NT2/D1 (cell line): ENCODE measurements around the gene VMP1.

ENCODE experiments used
- DNase-seq: peaks from one replicate; pipeline ENCODE4 v3.0.0-alpha.2; 2011; ENCODE audit warnings: low read depth, low spot score
- H3K27me3 ChIP-seq: 2 replicates; pipeline ENCODE4 v1.6.0; 2011; ENCODE audit warnings: mild to moderate bottlenecking; ENCODE audit not compliant: insufficient read length, insufficient read depth
- H3K36me3 ChIP-seq: 2 replicates; pipeline ENCODE4 v1.6.1; 2011; ENCODE audit warnings: mild to moderate bottlenecking, low read length, mixed read lengths; ENCODE audit not compliant: insufficient read depth, insufficient read length
- H3K4me1 ChIP-seq: 2 replicates; pipeline ENCODE4 v1.5.1; 2011; ENCODE audit not compliant: insufficient read depth, insufficient read length
- H3K4me3 ChIP-seq: 2 replicates; pipeline ENCODE4 v1.5.1; 2011; ENCODE audit warnings: low read depth; ENCODE audit not compliant: insufficient read length
- H3K9ac ChIP-seq: 2 replicates; pipeline ENCODE4 v1.6.0; 2011; ENCODE audit warnings: low read depth; ENCODE audit not compliant: insufficient read length
- H3K9me3 ChIP-seq: 2 replicates; pipeline ENCODE4 v1.5.1; 2011; ENCODE audit warnings: mild to moderate bottlenecking, low read length; ENCODE audit not compliant: insufficient read depth
- SUZ12 ChIP-seq: IDR thresholded peaks from 2 replicates; pipeline ENCODE4 v1.6.1; 2011; ENCODE audit not compliant: insufficient read length, insufficient read depth; ENCODE audit errors: extremely low read depth
- YY1 ChIP-seq: IDR thresholded peaks from 2 replicates; pipeline ENCODE4 v1.6.1; 2011; ENCODE audit not compliant: insufficient read length, insufficient read depth
- ZNF274 ChIP-seq: IDR thresholded peaks from 2 replicates; pipeline ENCODE4 v1.6.1; 2011; ENCODE audit warnings: mild to moderate bottlenecking, low read depth, low read length

VMP1 gene

DNA sequence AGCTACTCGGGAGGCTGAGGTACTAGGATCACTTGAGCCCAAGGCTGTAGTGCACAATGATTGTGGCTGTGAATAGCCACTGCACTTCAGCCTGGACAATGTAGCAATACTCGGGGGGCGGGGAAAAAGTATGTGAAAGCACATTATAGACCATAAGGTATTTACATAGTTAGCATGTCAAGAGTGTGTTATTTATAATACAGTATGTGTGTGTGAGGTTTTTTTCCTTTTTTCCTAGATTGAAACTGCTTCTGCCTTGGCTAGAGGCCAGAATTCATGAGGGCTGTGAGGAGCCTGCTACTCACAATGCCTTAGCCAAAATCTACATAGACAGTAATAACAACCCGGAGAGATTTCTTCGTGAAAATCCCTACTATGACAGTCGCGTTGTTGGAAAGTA, 30.7 kb upstream of the VMP1 start:
- H3K9me3 ChIP-seq: no peaks in the 10 kb centered on the region
- DNase-seq: no peak
- H3K27me3 ChIP-seq: no peaks in the 10 kb centered on the region
- no peak overlapping the region for H3K4me3 ChIP-seq
- no peak for TF ChIP-seq YY1
- no peak for TF ChIP-seq ZNF274
- TF ChIP-seq SUZ12: no peak
- no peaks in the 10 kb centered on the region for H3K4me1 ChIP-seq
- H3K9ac ChIP-seq: no peak overlapping the region
- H3K36me3 ChIP-seq: peaks cover 96% of the 10 kb centered on the region

DNA sequence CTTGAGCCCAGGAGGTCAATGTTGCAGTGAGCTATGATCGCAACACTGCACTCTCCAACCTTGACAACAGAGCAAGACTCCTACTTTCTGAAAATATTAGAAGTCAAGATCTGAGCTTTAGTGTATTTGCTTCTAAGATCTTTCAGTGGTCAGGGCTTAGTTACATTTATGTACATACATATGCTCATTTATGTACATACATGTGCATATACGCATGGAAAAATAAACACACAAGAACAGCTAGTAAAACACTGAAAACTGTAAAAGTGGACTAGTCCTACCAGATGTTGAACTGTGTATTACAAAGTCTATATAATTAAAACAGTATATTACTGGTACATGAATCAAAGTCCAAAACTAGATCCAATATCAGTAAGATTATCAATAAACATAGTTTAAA, 28.5 kb upstream of the VMP1 start:
- no peak for DNase-seq
- Histone ChIP-seq H3K9me3 (no peaks in the 10 kb centered on the region), H3K27me3 (no peaks in the 10 kb centered on the region), H3K9ac (no peak overlapping the region), H3K36me3 (peaks cover 96% of the 10 kb centered on the region), H3K4me1 (no peaks in the 10 kb centered on the region), H3K4me3 (no peak overlapping the region)
- no peak for TF ChIP-seq YY1
- no peak for TF ChIP-seq SUZ12
- TF ChIP-seq ZNF274: no peak

GRCh38 chr17:59680314-59680713, 27.1 kb upstream of the VMP1 start:
- no peak for DNase-seq
- Histone ChIP-seq H3K4me1 (no peaks in the 10 kb centered on the region), H3K9me3 (no peaks in the 10 kb centered on the region), H3K27me3 (no peaks in the 10 kb centered on the region), H3K36me3 (peaks cover 96% of the 10 kb centered on the region), H3K4me3 (no peak overlapping the region), H3K9ac (no peak overlapping the region)
- TF ChIP-seq SUZ12 (no peak), ZNF274 (no peak), YY1 (no peak)

DNA sequence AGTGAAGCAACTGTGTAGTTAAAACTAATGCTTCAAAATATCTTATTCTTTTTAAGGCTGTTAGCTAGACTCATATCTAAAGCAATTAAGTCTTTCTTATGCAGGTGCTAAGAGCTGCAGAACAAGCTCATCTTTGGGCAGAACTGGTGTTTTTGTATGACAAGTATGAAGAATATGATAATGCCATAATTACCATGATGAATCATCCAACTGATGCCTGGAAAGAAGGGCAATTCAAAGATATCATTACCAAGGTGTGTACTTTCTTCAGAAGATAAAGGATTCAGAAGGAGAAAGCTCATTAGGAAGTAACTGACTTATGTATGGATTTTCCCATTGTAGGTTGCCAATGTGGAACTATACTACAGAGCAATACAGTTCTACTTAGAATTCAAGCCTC, 24.2 kb upstream of the VMP1 start:
- no peaks in the 10 kb centered on the region for H3K9me3 ChIP-seq
- H3K9ac ChIP-seq: no peak overlapping the region
- no peaks in the 10 kb centered on the region for H3K4me1 ChIP-seq
- TF ChIP-seq SUZ12 (no peak), ZNF274 (no peak), YY1 (no peak)
- DNase-seq: no peak
- H3K36me3 ChIP-seq: peaks cover 99% of the 10 kb centered on the region
- no peaks in the 10 kb centered on the region for H3K27me3 ChIP-seq
- no peak overlapping the region for H3K4me3 ChIP-seq

GRCh38 chr17:59684967-59685366, 22.5 kb upstream of the VMP1 start:
- Histone ChIP-seq H3K27me3 (no peaks in the 10 kb centered on the region), H3K4me3 (no peak overlapping the region), H3K9me3 (no peaks in the 10 kb centered on the region), H3K36me3 (peaks cover 99% of the 10 kb centered on the region), H3K4me1 (no peaks in the 10 kb centered on the region), H3K9ac (no peak overlapping the region)
- TF ChIP-seq ZNF274: no peak
- no peak for TF ChIP-seq SUZ12
- no peak for TF ChIP-seq YY1
- DNase-seq: no peak

GRCh38 chr17:59688008-59688407, 19.4 kb upstream of the VMP1 start:
- no peaks in the 10 kb centered on the region for H3K9me3 ChIP-seq
- H3K27me3 ChIP-seq: no peaks in the 10 kb centered on the region
- no peak overlapping the region for H3K4me3 ChIP-seq
- H3K36me3 ChIP-seq: peaks cover 92% of the 10 kb centered on the region
- TF ChIP-seq ZNF274 (no peak), SUZ12 (no peak), YY1 (no peak)
- no peak overlapping the region for H3K9ac ChIP-seq
- DNase-seq: no peak
- H3K4me1 ChIP-seq: no peaks in the 10 kb centered on the region

GRCh38 chr17:59688496-59688895, 19.0 kb upstream of the VMP1 start:
- Histone ChIP-seq H3K4me1 (no peaks in the 10 kb centered on the region), H3K9me3 (no peaks in the 10 kb centered on the region), H3K27me3 (no peaks in the 10 kb centered on the region), H3K4me3 (no peak overlapping the region), H3K36me3 (peaks cover 89% of the 10 kb centered on the region), H3K9ac (no peak overlapping the region)
- no peak for TF ChIP-seq SUZ12
- no peak for DNase-seq

- H3K27me3 ChIP-seq: no peaks in the 10 kb centered on the region
- no peak for DNase-seq
- no peak for TF ChIP-seq ZNF274
- no peak for TF ChIP-seq SUZ12
- TF ChIP-seq YY1: no peak
- H3K36me3 ChIP-seq: peaks cover 89% of the 10 kb centered on the region
- no peaks in the 10 kb centered on the region for H3K9me3 ChIP-seq
- H3K4me3 ChIP-seq: no peak overlapping the region
- no peaks in the 10 kb centered on the region for H3K4me1 ChIP-seq
- H3K9ac ChIP-seq: no peak overlapping the region
Observed at GRCh38 chr17:59693582-59693981, 13.9 kb upstream of the VMP1 start.
